Transverse colon (tissue), 4 donors: ENCODE data around the gene GMDS. TPM values are rescaled to one million over a fixed set of nuclear protein-coding genes. Genes with fewer than 3 reads are reported as not detected.

Experiments used
- DNase-seq: peaks from one replicate; pipeline ENCODE4 v3.0.0-alpha.2; 2019
- H3K27ac ChIP-seq, 4 donors: fragments of 200-600 bp; sonication (generic); 2 replicates each; pipeline ENCODE4 v1.5.1; 2016 to 2018; ENCODE audit warnings: inconsistent platforms in 4 of 4
- H3K27me3 ChIP-seq: fragments of 200-600 bp; sonication (generic); 2 replicates; pipeline ENCODE4 v1.5.1; 2017; ENCODE audit warnings: inconsistent platforms
- H3K36me3 ChIP-seq, 4 donors: fragments of 200-600 bp; sonication (generic); 2 replicates each; pipeline ENCODE4 v1.5.1; 2017 to 2019; ENCODE audit warnings: inconsistent platforms in 4 of 4
- H3K4me1 ChIP-seq, 4 donors: fragments of 200-600 bp; sonication (generic); 2 replicates each; pipeline ENCODE4 v1.5.1; 2017 to 2020; ENCODE audit warnings: inconsistent platforms in 4 of 4
- H3K4me3 ChIP-seq, 4 donors: fragments of 200-600 bp; sonication (generic); 1 replicate in 1 of 4; 2 replicates in 3 of 4; pipeline versions ENCODE4 v1.5.1 to v1.6.1; 2017 to 2019; ENCODE audit warnings: inconsistent platforms in 4 of 4
- H3K9me3 ChIP-seq, 2 donors: fragments of 200-600 bp; sonication (generic); 2 replicates each; pipeline ENCODE4 v1.5.1; 2017 to 2019; ENCODE audit warnings: inconsistent platforms in 2 of 2
- CTCF ChIP-seq, 5 experiments: fragments of 200-600 bp in 3 of 5; fragments of 450-650 bp in 2 of 5; sonication (generic) in 3 of 5; IDR thresholded peaks; 1 replicate in 2 of 5; 2 replicates in 3 of 5; pipeline ENCODE4 v1.5.1; 2016 to 2017; ENCODE audit warnings: antibody characterized with exemption in 5 of 5, inconsistent platforms in 3 of 5, mild to moderate bottlenecking in 2 of 5, moderate library complexity in 1 of 5
- EP300 ChIP-seq: sonication (generic); formaldehyde crosslinking; IDR thresholded peaks from one replicate; pipeline ENCODE4 v1.6.1; 2017; ENCODE audit warnings: antibody characterized with exemption, low read depth
- POLR2A ChIP-seq: fragments of 450-650 bp; IDR thresholded peaks from one replicate; pipeline ENCODE4 v1.6.1; 2016; ENCODE audit warnings: antibody characterized with exemption, mild to moderate bottlenecking, moderate library complexity
- POLR2AphosphoS5 ChIP-seq, 3 donors: sonication (generic); formaldehyde crosslinking; IDR thresholded peaks; one replicate each; pipeline ENCODE4 v1.6.1; 2016; ENCODE audit warnings: antibody characterized with exemption in 3 of 3
- WGBS, 2 donors: methylation state at CpG; one replicate each; pipeline ENCODE4 v1.1.5; 2018; ENCODE audit warnings: low coverage in 1 of 2; 5-methylcytosine and 5-hydroxymethylcytosine counted together
- in situ Hi-C, 4 donors: fragments of 200-750 bp; cut with MboI; loops; one replicate each; pipeline versions ENCODE4 v1.15.0 to v1.15.1; 2017; ENCODE audit warnings: low sequenced_read_pairs in 3 of 4, low pct_ligation_motif_present in 1 of 4, low pct_unique_long_range_greater_than_20kb in 1 of 4
- intact Hi-C: fragments of 100-400 bp; cut with DNase I; formaldehyde crosslinking; loops from one replicate; pipeline ENCODE4 v1.15.1; 2023; ENCODE audit warnings: low total_unique reads
- total RNA-seq, 4 donors: library from RNA; depleted of rRNA; stranded (reverse); fragments of >200 nt; gene quantifications; one replicate each; pipeline ENCODE4 v1.1.0, GENCODE V29; 2016

Gene GMDS
- total RNA-seq, 4 donors from 2014 or later: 66.2 to 546 (median 102) TPM

- in situ Hi-C loops: no loop called here
- Histone ChIP-seq H3K36me3 (no peaks in the 10 kb centered on the region), H3K9me3 (no peaks in the 10 kb centered on the region), H3K27me3 (no peaks in the 10 kb centered on the region), H3K27ac (no peak overlapping the region), H3K4me3 (no peak overlapping the region), H3K4me1 (peaks cover 0 to 6% (median 0%) of the 10 kb centered on the region in 4 donors)
- TF ChIP-seq CTCF (IDR thresholded peaks at IDR 0.05) (no peak), POLR2A (no peak), POLR2AphosphoS5 (IDR thresholded peaks at IDR 0.05) (no peak), EP300 (no peak)
- no peak for DNase-seq
- 91 to 95% methylated on average over 3 of the region's 3 CpGs for WGBS, 2 donors
- intact Hi-C loops: no loop called here
Observed at GRCh38 chr6:1972962-1973361, 272.4 kb downstream of the GMDS start.

GRCh38 chr6:1971612-1972011, 273.8 kb downstream of the GMDS start:
- intact Hi-C loops (no loop called here), in situ Hi-C loops (no loop called here)
- H3K27ac ChIP-seq: no peak overlapping the region
- 60 to 64% methylated on average over 2 to 5 of the region's 5 CpGs for WGBS, 2 donors
- no peaks in the 10 kb centered on the region for H3K36me3 ChIP-seq
- no peaks in the 10 kb centered on the region for H3K9me3 ChIP-seq
- H3K4me3 ChIP-seq: no peak overlapping the region
- no peak for TF ChIP-seq POLR2A
- TF ChIP-seq CTCF (IDR thresholded peaks at IDR 0.05): no peak
- no peak for TF ChIP-seq EP300
- no peak for DNase-seq
- H3K27me3 ChIP-seq: no peaks in the 10 kb centered on the region
- peaks cover 0 to 6% (median 0%) of the 10 kb centered on the region in 4 donors for H3K4me1 ChIP-seq

GRCh38 chr6:1970151-1970561, 275.2 kb downstream of the GMDS start:
- Histone ChIP-seq H3K27me3 (no peaks in the 10 kb centered on the region), H3K36me3 (no peaks in the 10 kb centered on the region), H3K9me3 (no peaks in the 10 kb centered on the region), H3K4me3 (no peak overlapping the region), H3K27ac (no peak overlapping the region), H3K4me1 (peaks cover 0 to 6% (median 0%) of the 10 kb centered on the region in 4 donors)
- no peak for DNase-seq
- in situ Hi-C loops (no loop called here), intact Hi-C loops (no loop called here)
- no peak for TF ChIP-seq POLR2AphosphoS5 (IDR thresholded peaks at IDR 0.05)
- TF ChIP-seq POLR2A: no peak
- TF ChIP-seq EP300: no peak
- no peak for TF ChIP-seq CTCF (IDR thresholded peaks at IDR 0.05)
- 50 to 66% methylated on average over 1 to 8 of the region's 8 CpGs for WGBS, 2 donors

GRCh38 chr6:1966713-1967112, 278.7 kb downstream of the GMDS start:
- 92% methylated on average over 4 to 5 of the region's 5 CpGs for WGBS, 2 donors
- no peak overlapping the region for H3K4me3 ChIP-seq

More at GRCh38 chr6:1966713-1967112, 278.7 kb downstream of the GMDS start:
- intact Hi-C loops: no loop called here
- DNase-seq: no peak
- TF ChIP-seq CTCF (IDR thresholded peaks at IDR 0.05) (no peak), POLR2A (no peak), POLR2AphosphoS5 (IDR thresholded peaks at IDR 0.05) (no peak), EP300 (no peak)
- H3K27ac ChIP-seq: no peak overlapping the region
- in situ Hi-C loops: no loop called here
- H3K9me3 ChIP-seq: no peaks in the 10 kb centered on the region
- no peaks in the 10 kb centered on the region for H3K36me3 ChIP-seq
- H3K27me3 ChIP-seq: no peaks in the 10 kb centered on the region
- peaks cover 0 to 6% (median 0%) of the 10 kb centered on the region in 4 donors for H3K4me1 ChIP-seq
